Left forelimb (tissue), 1 donor: ENCODE measurements around the gene CDC42BPG.

ENCODE experiments used
- DNase-seq: peaks from one replicate; pipeline ENCODE4 v3.0.0-alpha.2; 2018; ENCODE audit warnings: low spot score

The CDC42BPG gene

GRCh38 chr11:64805481-64805880 lies 39.0 kb downstream of the CDC42BPG start:
- DNase-seq, result no peak

GRCh38 chr11:64804346-64805210 lies 39.9 kb downstream of the CDC42BPG start:
- no peak for DNase-seq

- no peak for DNase-seq
Measured at GRCh38 chr11:64803846-64804345, 40.6 kb downstream of the CDC42BPG start.

GRCh38 chr11:64803158-64803845 lies 41.2 kb downstream of the CDC42BPG start, which contains the start of gene MAP4K2:
MAP4K2 (minus strand) TSS chr11:64803214; CDS start chr11:64803149, 65 bp downstream.
- DNase-seq, result peak; percentile 88

- DNase-seq, result no peak
Measured at GRCh38 chr11:64802370-64803157, 41.9 kb downstream of the CDC42BPG start.

- no peak for DNase-seq
Measured at GRCh38 chr11:64801561-64802369, 42.7 kb downstream of the CDC42BPG start.

- DNase-seq, result no peak
Measured at GRCh38 chr11:64801158-64801464, 43.3 kb downstream of the CDC42BPG start.

- no peak for DNase-seq
Measured at GRCh38 chr11:64800303-64801157, 43.9 kb downstream of the CDC42BPG start.

- DNase-seq, result no peak
Measured at GRCh38 chr11:64799623-64800302, 44.7 kb downstream of the CDC42BPG start.

GRCh38 chr11:64799256-64799622 lies 45.2 kb downstream of the CDC42BPG start:
- DNase-seq, result no peak

GRCh38 chr11:64796757-64797541 lies 47.5 kb downstream of the CDC42BPG start:
- no peak for DNase-seq

GRCh38 chr11:64796047-64796756 lies 48.3 kb downstream of the CDC42BPG start:
- no peak for DNase-seq

GRCh38 chr11:64794526-64794925 lies 49.9 kb downstream of the CDC42BPG start:
- no peak for DNase-seq

GRCh38 chr11:64793271-64794160 lies 50.9 kb downstream of the CDC42BPG start:
- no peak for DNase-seq

- DNase-seq, result no peak
Measured at GRCh38 chr11:64792482-64792881, 52.0 kb downstream of the CDC42BPG start.

- DNase-seq, result no peak
Measured at GRCh38 chr11:64791781-64792291, 52.6 kb downstream of the CDC42BPG start.
